Neuronal stem cell (in vitro differentiated cells): Measurements from ENCODE around the gene NR1H4.
A peak's percentile ranks its signal among the peaks of the same experiment; 100 is the strongest.

Experiments used
- DNase-seq: peaks from one replicate; pipeline ENCODE4 v3.0.0-alpha.2; 2013; ENCODE audit warnings: low spot score
- H2AFZ ChIP-seq: one replicate; pipeline ENCODE4 v1.6.1; 2013; ENCODE audit warnings: mild to moderate bottlenecking, low read length, inconsistent platforms
- H2AK5ac ChIP-seq: 2 replicates; pipeline ENCODE4 v1.6.1; 2013; ENCODE audit warnings: low read depth, mild to moderate bottlenecking, inconsistent platforms, low read length, moderate library complexity, mixed read lengths
- H2BK120ac ChIP-seq: 2 replicates; pipeline ENCODE4 v1.6.1; 2013; ENCODE audit warnings: low read depth, mild to moderate bottlenecking, inconsistent platforms, low read length, moderate library complexity, mixed read lengths
- H2BK12ac ChIP-seq: one replicate; pipeline ENCODE4 v1.6.1; 2013; ENCODE audit warnings: low read length, inconsistent platforms
- H2BK15ac ChIP-seq: 2 replicates; pipeline ENCODE4 v1.6.1; 2013; ENCODE audit warnings: mild to moderate bottlenecking, low read length, inconsistent platforms, mixed read lengths
- H2BK5ac ChIP-seq: one replicate; pipeline ENCODE4 v1.6.1; 2013; ENCODE audit warnings: inconsistent platforms, mild to moderate bottlenecking, low read length, moderate library complexity
- H3K14ac ChIP-seq: one replicate; pipeline ENCODE4 v1.6.1; 2013; ENCODE audit warnings: low read length, inconsistent platforms
- H3K18ac ChIP-seq: 2 replicates; pipeline ENCODE4 v1.6.1; 2013; ENCODE audit warnings: low read length, inconsistent platforms
- H3K23ac ChIP-seq: 2 replicates; pipeline ENCODE4 v1.6.1; 2013; ENCODE audit warnings: low read depth, mild to moderate bottlenecking, mixed read lengths, low read length, inconsistent platforms; ENCODE audit not compliant: poor library complexity
- H3K27ac ChIP-seq: replicated peaks from 3 replicates; pipeline ENCODE4 v1.5.1; 2013; ENCODE audit warnings: low read length, inconsistent platforms
- H3K27me3 ChIP-seq, 3 experiments: 2 replicates each; pipeline ENCODE4 v1.6.1; 2013; ENCODE audit warnings: low read length in 3 of 3, mild to moderate bottlenecking in 2 of 3, inconsistent platforms in 1 of 3, low read depth in 1 of 3, mixed read lengths in 1 of 3, moderate library complexity in 1 of 3; ENCODE audit not compliant: control insufficient read depth in 3 of 3, insufficient read depth in 3 of 3
- H3K36me3 ChIP-seq, 2 donors: replicated peaks in 1 of 2; 2 replicates each; pipeline ENCODE4 v1.6.1; 2013; ENCODE audit warnings: low read length in 2 of 2; ENCODE audit not compliant: control insufficient read depth in 2 of 2, insufficient read depth in 2 of 2
- H3K4ac ChIP-seq: 2 replicates; pipeline ENCODE4 v1.6.1; 2013; ENCODE audit warnings: inconsistent platforms, mild to moderate bottlenecking, low read length, moderate library complexity
- H3K4me1 ChIP-seq, 2 donors: 1 replicate in 1 of 2; 2 replicates in 1 of 2; pipeline ENCODE4 v1.6.1; 2013; ENCODE audit warnings: low read length in 2 of 2, low read depth in 1 of 2; ENCODE audit not compliant: control insufficient read depth in 2 of 2, insufficient read depth in 1 of 2
- H3K4me2 ChIP-seq: one replicate; pipeline ENCODE4 v1.6.1; 2013; ENCODE audit warnings: mild to moderate bottlenecking, low read length, inconsistent platforms; ENCODE audit not compliant: insufficient read depth, poor library complexity, severe bottlenecking
- H3K4me3 ChIP-seq, 2 donors: 2 replicates each; pipeline ENCODE4 v1.5.1; 2013; ENCODE audit warnings: low read length in 2 of 2, mild to moderate bottlenecking in 2 of 2, inconsistent platforms in 1 of 2, moderate library complexity in 1 of 2
- H3K79me1 ChIP-seq: one replicate; pipeline ENCODE4 v1.6.1; 2013; ENCODE audit warnings: low read depth, mild to moderate bottlenecking, inconsistent platforms, low read length, moderate library complexity
- H3K9ac ChIP-seq: one replicate; pipeline ENCODE4 v1.6.1; 2013; ENCODE audit warnings: mild to moderate bottlenecking, low read depth, low read length, inconsistent platforms; ENCODE audit not compliant: poor library complexity
- H3K9me3 ChIP-seq, 2 donors: replicated peaks in 1 of 2; 2 replicates each; pipeline versions ENCODE3 to v1.6.1; 2013; ENCODE audit warnings: low read length in 2 of 2, mild to moderate bottlenecking in 2 of 2, inconsistent platforms in 1 of 2, low read depth in 1 of 2, mixed read lengths in 1 of 2, moderate library complexity in 1 of 2; ENCODE audit not compliant: control insufficient read depth in 2 of 2, insufficient read depth in 1 of 2
- H4K8ac ChIP-seq: one replicate; pipeline ENCODE4 v1.6.1; 2013; ENCODE audit warnings: low read depth, mild to moderate bottlenecking, inconsistent platforms, low read length, moderate library complexity
- H4K91ac ChIP-seq: one replicate; pipeline ENCODE4 v1.6.1; 2013; ENCODE audit warnings: low read length, low read depth, mild to moderate bottlenecking, inconsistent platforms; ENCODE audit not compliant: poor library complexity
- WGBS, 2 donors: extraction: QIAGEN DNeasy Blood & Tissue Kit; methylation state at CpG; one replicate each; pipeline ENCODE4 v1.1.7; 2013; ENCODE audit warnings: missing lambda C conversion rate in 2 of 2, mixed read lengths in 1 of 2; ENCODE audit not compliant: insufficient read length in 2 of 2, insufficient replicate concordance in 1 of 2; ENCODE audit errors: extremely low coverage in 2 of 2; 5-methylcytosine and 5-hydroxymethylcytosine counted together

The NR1H4 gene

GRCh38 chr12:100545092-100545491 is 71.4 kb downstream of the NR1H4 start:
- no peak overlapping the region for H2BK12ac ChIP-seq
- no peak overlapping the region for H3K4me3 ChIP-seq
- H3K79me1 ChIP-seq, result no peaks in the 10 kb centered on the region
- H4K8ac ChIP-seq, result no peak overlapping the region
- no peak overlapping the region for H2AK5ac ChIP-seq
- no peak overlapping the region for H2BK15ac ChIP-seq
- no peak overlapping the region for H2AFZ ChIP-seq
- H3K27me3 ChIP-seq, result no peaks in the 10 kb centered on the region
- no peak overlapping the region for H2BK120ac ChIP-seq
- no peaks in the 10 kb centered on the region for H3K4me1 ChIP-seq
- H3K18ac ChIP-seq, result no peak overlapping the region
- no peak overlapping the region for H4K91ac ChIP-seq
- H3K4me2 ChIP-seq, result no peak overlapping the region
- no peak for DNase-seq
- no peaks in the 10 kb centered on the region for H3K9me3 ChIP-seq
- H3K14ac ChIP-seq, result no peak overlapping the region
- H3K23ac ChIP-seq, result no peak overlapping the region
- WGBS, 2 donors, result no CpG with 5 or more reads among the region's 1 CpG
- no peak overlapping the region for H3K4ac ChIP-seq
- no peak overlapping the region for H3K9ac ChIP-seq
- H3K27ac ChIP-seq, result no peak overlapping the region
- no peaks in the 10 kb centered on the region for H3K36me3 ChIP-seq
- H2BK5ac ChIP-seq, result no peak overlapping the region

GRCh38 chr12:100553936-100554335 is 80.3 kb downstream of the NR1H4 start:
- Histone ChIP-seq H2BK120ac (no peak overlapping the region), H3K4me3 (no peak overlapping the region), H2BK15ac (no peak overlapping the region), H3K4ac (no peak overlapping the region), H3K36me3 (no peaks in the 10 kb centered on the region), H4K91ac (no peak overlapping the region), H2BK12ac (no peak overlapping the region), H3K4me1 (peaks cover 0 to 1% of the 10 kb centered on the region in 2 donors), H3K18ac (no peak overlapping the region), H3K79me1 (no peaks in the 10 kb centered on the region), H2BK5ac (no peak overlapping the region), H2AFZ (no peak overlapping the region), H3K27ac (no peak overlapping the region), H3K14ac (no peak overlapping the region), H3K23ac (no peak overlapping the region), H4K8ac (no peak overlapping the region), H3K9me3 (no peaks in the 10 kb centered on the region), H3K9ac (no peak overlapping the region), H3K27me3 (peaks cover 0 to 3% (median 0%) of the 10 kb centered on the region in 3 experiments), H2AK5ac (no peak overlapping the region), H3K4me2 (no peak overlapping the region)
- no peak for DNase-seq
- WGBS, 2 donors, result no CpG with 5 or more reads among the region's 3 CpGs

GRCh38 chr12:100554608-100555077 is 81.0 kb downstream of the NR1H4 start:
- Histone ChIP-seq H2BK12ac (no peak overlapping the region), H2AFZ (no peak overlapping the region), H3K4me1 (peaks cover 0 to 1% of the 10 kb centered on the region in 2 donors), H3K9me3 (no peaks in the 10 kb centered on the region), H3K14ac (no peak overlapping the region), H2AK5ac (no peak overlapping the region), H3K9ac (no peak overlapping the region), H2BK15ac (no peak overlapping the region), H2BK120ac (no peak overlapping the region), H3K18ac (no peak overlapping the region), H2BK5ac (no peak overlapping the region), H4K91ac (no peak overlapping the region), H4K8ac (no peak overlapping the region), H3K4me2 (no peak overlapping the region), H3K79me1 (no peaks in the 10 kb centered on the region), H3K27ac (no peak overlapping the region), H3K36me3 (no peaks in the 10 kb centered on the region), H3K23ac (no peak overlapping the region), H3K4me3 (no peak overlapping the region), H3K27me3 (peaks cover 0 to 3% (median 0%) of the 10 kb centered on the region in 3 experiments), H3K4ac (no peak overlapping the region)
- no CpG with 5 or more reads among the region's 1 CpG for WGBS, 2 donors
- peak; percentile 73 for DNase-seq

GRCh38 chr12:100555722-100556121 is 82.1 kb downstream of the NR1H4 start:
- Histone ChIP-seq H3K27me3 (peaks cover 0 to 3% (median 0%) of the 10 kb centered on the region in 3 experiments), H3K4ac (no peak overlapping the region), H3K27ac (no peak overlapping the region), H2AFZ (no peak overlapping the region), H4K8ac (no peak overlapping the region), H2BK12ac (no peak overlapping the region), H2AK5ac (no peak overlapping the region), H3K9ac (no peak overlapping the region), H2BK15ac (no peak overlapping the region), H4K91ac (no peak overlapping the region), H3K18ac (no peak overlapping the region), H3K36me3 (no peaks in the 10 kb centered on the region), H3K79me1 (no peaks in the 10 kb centered on the region), H2BK120ac (no peak overlapping the region), H2BK5ac (no peak overlapping the region), H3K9me3 (no peaks in the 10 kb centered on the region), H3K4me2 (no peak overlapping the region), H3K14ac (no peak overlapping the region), H3K4me3 (no peak overlapping the region), H3K4me1 (peaks cover 0 to 1% of the 10 kb centered on the region in 2 donors), H3K23ac (no peak overlapping the region)
- WGBS, 2 donors, result no CpG with 5 or more reads among the region's 2 CpGs
- no peak for DNase-seq
